Heart right ventricle (tissue), 16 donors: ENCODE results near the gene APOA5. TPM values are rescaled to one million over a fixed set of nuclear protein-coding genes. Genes with fewer than 3 reads are reported as not detected.

ENCODE experiments used
- ATAC-seq, 8 donors: fragments of 200-7000 bp; cut with Tn5 transposase; one replicate each; pipeline ENCODE4 v1.9.1; 2020; ENCODE audit warnings: mild to moderate bottlenecking in 8 of 8, moderate library complexity in 8 of 8, moderate number of reproducible peaks in 1 of 8
- DNase-seq, 2 donors: peaks; one replicate each; pipeline ENCODE4 v3.0.0-alpha.2; 2020
- H3K27ac ChIP-seq, 10 donors: fragments of 200-600 bp; sonication (generic) in 2 of 10; one replicate each; pipeline versions ENCODE4 v1.5.0 to v1.8.0; 2020 to 2022; ENCODE audit warnings: mild to moderate bottlenecking in 3 of 10
- H3K27me3 ChIP-seq, 7 donors: fragments of 200-600 bp; one replicate each; pipeline ENCODE4 v1.8.0; 2021 to 2022; ENCODE audit warnings: mild to moderate bottlenecking in 2 of 7
- H3K36me3 ChIP-seq, 9 donors: fragments of 200-600 bp; sonication (generic) in 1 of 9; one replicate each; pipeline versions ENCODE4 v1.5.0 to v1.8.0; 2020 to 2022; ENCODE audit warnings: mild to moderate bottlenecking in 2 of 9
- H3K4me1 ChIP-seq, 9 donors: fragments of 200-600 bp; sonication (generic) in 1 of 9; one replicate each; pipeline versions ENCODE4 v1.5.0 to v1.8.0; 2020 to 2022; ENCODE audit warnings: mild to moderate bottlenecking in 4 of 9
- H3K4me3 ChIP-seq, 10 donors: fragments of 200-600 bp; sonication (generic) in 2 of 10; one replicate each; pipeline versions ENCODE4 v1.5.0 to v1.8.0; 2020 to 2022; ENCODE audit warnings: mild to moderate bottlenecking in 7 of 10, moderate library complexity in 2 of 10
- H3K9me3 ChIP-seq, 11 donors: fragments of 200-600 bp in 10 of 11; sonication (generic) in 2 of 11; one replicate each; pipeline versions ENCODE4 v1.5.0 to v1.8.0; 2013 to 2022; ENCODE audit warnings: mild to moderate bottlenecking in 2 of 11, control low read depth in 1 of 11, moderate library complexity in 1 of 11
- WGBS, 2 donors: extraction: QIAGEN DNeasy Blood & Tissue Kit; methylation state at CpG; one replicate each; pipeline ENCODE4 v1.1.7; 2013; ENCODE audit warnings: inconsistent platforms in 1 of 2; 5-methylcytosine and 5-hydroxymethylcytosine counted together
- intact Hi-C, 10 donors: fragments of 100-400 bp; cut with DNase I; formaldehyde crosslinking; loops; one replicate each; pipeline versions ENCODE4 v1.11.1 to v1.14.2; 2022
- polyA plus RNA-seq, 2 donors: library from polyadenylated mRNA; stranded (reverse); fragments of 200-250 nt; gene quantifications; one replicate each; pipeline ENCODE4 v1.2.3, GENCODE V29; 2013
- total RNA-seq, 10 donors: library from RNA; stranded (reverse); fragmentation: NEBNext Ultra II Directional in 3 of 10; extraction: Animal tissue kit (Norgen Biotek cat#: 25700) in 3 of 10; gene quantifications; one replicate each; pipeline versions ENCODE4 v1.2.1 to v1.2.4, GENCODE V29; 2021 to 2023
- TF ChIP-seq, protein P1 (sequence below), 9 donors: fragments of 200-600 bp; sonication (generic) in 2 of 9; IDR thresholded peaks; one replicate each; pipeline versions ENCODE4 v1.5.0 to v1.8.0; 2021 to 2022; ENCODE audit warnings: antibody characterized with exemption in 9 of 9, mild to moderate bottlenecking in 5 of 9, moderate library complexity in 1 of 9
- donor health status: Arrhythmogenic right ventricular cardiomyopathy.
- donor health status: ischemic (EF 13 %, LVEDD 7.1; RV severe dilation, severe dysfunction).
- donor health status: healthy with polysubstance abuse.
- donor health status: DM: no; HTN: yes; CAD: no.
- donor health status: DM: no; HTN: no; CAD: no.
- donor health status: ischemic (EF 25% LVEDD 6.9; RV normal size, moderate dysfunction).
- donor health status: ischemic (EF 25% LVEDD 5.7; RV mildly dilated, moderate dysfunction).
- donor health status: healthy.
- donor health status: DM: yes; HTN: yes; CAD: no.
- donor health status: Ischemic cardiomyopathy.
- donor health status: ischemic (EF 35%, LVEDD 5.7; RV mildly dilated, moderate dysfunction).
- donor health status: nonischemic (EF 11% LVEDD 7.7; RV severe dilation, severe dysfunction).
- donor health status: DM: yes; HTN: yes; CAD: no.
- donor health status: PGD.
- donor health status: ischemic (EF 29% LVEDD 5.4; RV normal size, mild dysfunction).
- donor health status: nonischemic (EF 23%, LVEDD 6.1; RV moderate dilation, normal function).

APOA5 gene
- total and polyA plus RNA-seq, 12 donors = not detected

DNA sequence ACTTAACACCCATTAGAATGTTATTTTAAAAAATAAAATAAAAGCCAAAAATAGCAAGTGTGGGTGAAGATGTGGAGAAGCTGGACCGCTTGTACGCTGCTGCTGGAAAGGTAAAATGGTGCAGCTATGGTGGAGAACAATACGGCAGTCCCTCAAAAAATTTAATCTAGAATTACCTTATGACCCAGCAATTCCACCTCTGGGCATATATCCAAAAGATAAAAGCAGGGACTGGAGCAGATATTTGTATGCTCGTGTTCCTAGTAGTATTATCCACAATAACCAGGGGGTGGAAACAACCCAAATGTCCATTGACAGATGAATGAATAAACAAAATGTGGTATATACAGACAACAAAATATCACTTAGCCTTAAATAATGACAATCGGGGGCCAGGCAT lies 6.1 kb upstream of the APOA5 start:
- DNase-seq (no peak), ATAC-seq (peak in 4 of 8 donors; percentile 42 to 79 (median 54))
- Histone ChIP-seq H3K27ac (peak overlapping the region in 1 of 10 donors; percentile 3), H3K9me3 (no peaks in the 10 kb centered on the region), H3K4me1 (peaks cover 0 to 15% (median 0%) of the 10 kb centered on the region in 9 donors), H3K36me3 (no peaks in the 10 kb centered on the region), H3K4me3 (no peak overlapping the region), H3K27me3 (no peaks in the 10 kb centered on the region)
- WGBS, 2 donors = 46 to 51% methylated on average over 5 of the region's 5 CpGs
- intact Hi-C loops = loop anchor here in 2 of 10 donors (10.0 kb wide), 2 partner anchors 87 to 427 kb away; no protein-coding TSS in a partner anchor
- TF ChIP-seq, protein P1, sequence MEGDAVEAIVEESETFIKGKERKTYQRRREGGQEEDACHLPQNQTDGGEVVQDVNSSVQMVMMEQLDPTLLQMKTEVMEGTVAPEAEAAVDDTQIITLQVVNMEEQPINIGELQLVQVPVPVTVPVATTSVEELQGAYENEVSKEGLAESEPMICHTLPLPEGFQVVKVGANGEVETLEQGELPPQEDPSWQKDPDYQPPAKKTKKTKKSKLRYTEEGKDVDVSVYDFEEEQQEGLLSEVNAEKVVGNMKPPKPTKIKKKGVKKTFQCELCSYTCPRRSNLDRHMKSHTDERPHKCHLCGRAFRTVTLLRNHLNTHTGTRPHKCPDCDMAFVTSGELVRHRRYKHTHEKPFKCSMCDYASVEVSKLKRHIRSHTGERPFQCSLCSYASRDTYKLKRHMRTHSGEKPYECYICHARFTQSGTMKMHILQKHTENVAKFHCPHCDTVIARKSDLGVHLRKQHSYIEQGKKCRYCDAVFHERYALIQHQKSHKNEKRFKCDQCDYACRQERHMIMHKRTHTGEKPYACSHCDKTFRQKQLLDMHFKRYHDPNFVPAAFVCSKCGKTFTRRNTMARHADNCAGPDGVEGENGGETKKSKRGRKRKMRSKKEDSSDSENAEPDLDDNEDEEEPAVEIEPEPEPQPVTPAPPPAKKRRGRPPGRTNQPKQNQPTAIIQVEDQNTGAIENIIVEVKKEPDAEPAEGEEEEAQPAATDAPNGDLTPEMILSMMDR (IDR thresholded peaks at IDR 0.05) = no peak

DNA sequence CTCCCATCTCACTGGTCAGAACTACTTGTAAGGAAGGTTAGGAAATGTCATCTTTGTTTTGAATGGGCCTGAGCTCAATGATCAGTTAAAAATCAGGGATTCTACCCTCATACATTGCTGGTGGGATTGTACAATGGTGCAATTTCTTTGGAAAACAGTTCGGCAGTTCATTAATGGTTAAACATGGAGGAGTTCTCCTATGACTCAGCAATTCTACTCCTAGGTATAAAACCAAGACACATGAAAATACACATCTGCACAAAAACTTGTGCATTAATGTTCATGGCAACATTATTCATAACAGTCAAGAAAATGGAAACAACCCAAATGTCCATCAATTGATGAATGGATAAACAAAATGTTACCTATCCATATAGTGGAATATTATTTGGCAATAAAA lies 4.9 kb upstream of the APOA5 start:
- ATAC-seq = no peak
- DNase-seq = no peak
- Histone ChIP-seq H3K36me3 (no peaks in the 10 kb centered on the region), H3K9me3 (no peaks in the 10 kb centered on the region), H3K27me3 (no peaks in the 10 kb centered on the region), H3K4me1 (peaks cover 0 to 19% (median 2%) of the 10 kb centered on the region in 9 donors), H3K4me3 (no peak overlapping the region), H3K27ac (no peak overlapping the region)
- 89 to 95% methylated on average over 1 of the region's 1 CpG for WGBS, 2 donors
- TF ChIP-seq, protein P1 (IDR thresholded peaks at IDR 0.05) = no peak
- intact Hi-C loops = loop anchor here in 2 of 10 donors (10.0 kb wide), 2 partner anchors 88 to 428 kb away; no protein-coding TSS in a partner anchor

- DNase-seq (no peak), ATAC-seq (no peak)
- TF ChIP-seq, protein P1 (IDR thresholded peaks at IDR 0.05) = no peak
- no peak overlapping the region for H3K27ac ChIP-seq
- peaks cover 0 to 26% (median 10%) of the 10 kb centered on the region in 9 donors for H3K4me1 ChIP-seq
- no peaks in the 10 kb centered on the region for H3K9me3 ChIP-seq
- no peaks in the 10 kb centered on the region for H3K27me3 ChIP-seq
- intact Hi-C loops = loop anchor here in 7 of 10 donors (5.0 to 10.0 kb wide), 9 partner anchors 37 to 432 kb away; partner anchors contain the start of gene APOA1 (in 4 of the 7)
- no peaks in the 10 kb centered on the region for H3K36me3 ChIP-seq
- no peak overlapping the region for H3K4me3 ChIP-seq
- WGBS, 2 donors = 69 to 80% methylated on average over 2 of the region's 2 CpGs
Measured at GRCh38 chr11:116794851-116795250, 3.2 kb upstream of the APOA5 start.

GRCh38 chr11:116793772-116794097 lies 2.1 kb upstream of the APOA5 start:
- H3K27ac ChIP-seq = no peak overlapping the region
- ATAC-seq (no peak), DNase-seq (no peak)
- no peaks in the 10 kb centered on the region for H3K27me3 ChIP-seq
- TF ChIP-seq, protein P1 (IDR thresholded peaks at IDR 0.05) = no peak
- no peak overlapping the region for H3K4me3 ChIP-seq
- H3K9me3 ChIP-seq = no peaks in the 10 kb centered on the region
- no peaks in the 10 kb centered on the region for H3K36me3 ChIP-seq
- H3K4me1 ChIP-seq = peaks cover 0 to 20% (median 10%) of the 10 kb centered on the region in 9 donors
- 97 to 100% methylated on average over 1 of the region's 1 CpG for WGBS, 2 donors
- intact Hi-C loops = loop anchor here in 7 of 10 donors (5.0 to 10.0 kb wide), 9 partner anchors 39 to 434 kb away; partner anchors contain the start of gene APOA1 (in 4 of the 7)
